Natural killer cell (primary cell): ENCODE data around the gene THY1. TPM values are rescaled to one million over a fixed set of nuclear protein-coding genes. Genes with fewer than 3 reads are reported as not detected.

ENCODE experiments used
- ATAC-seq, 3 donors: fragments of 150-1000 bp in 2 of 3; fragments of 200-7000 bp in 1 of 3; cut with Tn5 transposase; 1 replicate in 1 of 3; 2 replicates in 2 of 3; pipeline ENCODE4 v1.10.0; 2021; ENCODE audit warnings: mild to moderate bottlenecking in 2 of 3, moderate library complexity in 2 of 3
- DNase-seq, 2 donors: peaks; one replicate each; pipeline versions ENCODE4 v3.0.0 to v3.0.0-alpha.2; 2013 to 2021; ENCODE audit warnings: mixed read lengths in 1 of 2
- H3K27ac ChIP-seq: one replicate; pipeline ENCODE4 v1.5.1; 2013; ENCODE audit warnings: mild to moderate bottlenecking, low read length
- H3K27me3 ChIP-seq: one replicate; pipeline ENCODE4 v1.6.1; 2013; ENCODE audit warnings: low read length; ENCODE audit not compliant: control insufficient read depth, insufficient read depth
- H3K36me3 ChIP-seq: one replicate; pipeline ENCODE4 v1.6.1; 2013; ENCODE audit warnings: low read length; ENCODE audit not compliant: control insufficient read depth, insufficient read depth
- H3K4me1 ChIP-seq: one replicate; pipeline ENCODE4 v1.6.1; 2013; ENCODE audit warnings: low read length; ENCODE audit not compliant: control insufficient read depth, insufficient read depth
- H3K4me3 ChIP-seq: one replicate; pipeline ENCODE4 v1.5.1; 2013; ENCODE audit warnings: low read length
- H3K9me3 ChIP-seq: one replicate; pipeline ENCODE4 v1.6.1; 2013; ENCODE audit warnings: low read length; ENCODE audit not compliant: control insufficient read depth, insufficient read depth
- H3K27ac Mint-ChIP-seq, 2 donors: one replicate each; pipeline ENCODE4 v1.8.0; 2022; ENCODE audit warnings: mild to moderate bottlenecking in 2 of 2, mixed read lengths in 2 of 2, moderate library complexity in 1 of 2
- H3K27me3 Mint-ChIP-seq, 2 donors: one replicate each; pipeline ENCODE4 v1.8.0; 2022; ENCODE audit warnings: low read depth in 2 of 2, mixed read lengths in 2 of 2
- H3K36me3 Mint-ChIP-seq: one replicate; pipeline ENCODE4 v1.8.0; 2022; ENCODE audit warnings: mixed read lengths
- H3K4me1 Mint-ChIP-seq, 2 donors: one replicate each; pipeline ENCODE4 v1.8.0; 2022; ENCODE audit warnings: mixed read lengths in 2 of 2
- H3K4me3 Mint-ChIP-seq: one replicate; pipeline ENCODE4 v1.8.0; 2022; ENCODE audit warnings: mild to moderate bottlenecking, moderate library complexity, mixed read lengths
- H3K9me3 Mint-ChIP-seq, 2 donors: one replicate each; pipeline ENCODE4 v1.8.0; 2022; ENCODE audit warnings: mixed read lengths in 2 of 2
- WGBS: methylation state at CpG from one replicate; pipeline ENCODE4 v1.1.7; 2013; ENCODE audit warnings: missing lambda C conversion rate; ENCODE audit not compliant: insufficient coverage; 5-methylcytosine and 5-hydroxymethylcytosine counted together
- intact Hi-C: fragments of 100-400 bp; cut with micrococcal nuclease; formaldehyde crosslinking; loops from one replicate; pipeline ENCODE4 v1.14.2; 2022
- total RNA-seq, 4 donors: library from RNA; stranded (reverse); fragments of 120-200 nt in 1 of 4; gene quantifications; one replicate each; pipeline versions ENCODE4 v1.2.3 to v1.2.4, GENCODE V29; 2013 to 2022
- TF ChIP-seq, protein P1 (sequence below): fragments of 200-600 bp; IDR thresholded peaks from one replicate; pipeline ENCODE4 v1.8.0; 2022; ENCODE audit warnings: antibody characterized with exemption

THY1 gene
- total RNA-seq, 3 donors from 2014 or later (not counting 1 experiment from before 2014, with no cell fraction given): not detected

DNA sequence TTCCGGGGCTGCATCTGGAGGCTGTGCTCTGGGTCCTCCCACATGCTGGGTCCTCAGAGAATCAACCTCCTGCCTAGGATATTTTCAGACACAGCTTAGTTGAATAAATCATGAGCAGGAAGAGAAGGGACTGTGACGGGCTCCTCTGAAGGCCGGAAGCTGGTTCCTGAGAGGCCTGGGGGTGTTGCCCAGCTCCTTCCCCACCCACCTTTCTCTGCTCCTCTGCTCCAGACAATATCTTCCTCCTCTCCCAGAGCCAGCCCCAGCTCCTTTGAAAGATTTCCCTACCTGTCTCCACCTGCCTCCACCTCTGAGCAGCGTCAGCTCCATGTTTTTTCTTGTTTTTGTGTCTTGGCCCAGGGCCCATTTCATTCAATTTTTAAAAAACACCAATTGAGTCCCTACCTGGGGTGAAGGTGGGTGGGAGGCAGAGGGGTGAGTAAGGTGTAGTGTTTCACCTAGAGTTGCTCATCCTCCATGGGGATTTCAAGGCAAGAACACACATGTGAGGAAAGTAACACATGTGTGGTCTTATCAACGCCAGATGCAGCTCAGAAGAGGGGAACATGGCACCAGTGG, 24.8 kb upstream of the THY1 start:
- no peak overlapping the region for H3K27ac ChIP-seq
- no peak overlapping the region for H3K27ac Mint-ChIP-seq
- H3K9me3 ChIP-seq: no peaks in the 10 kb centered on the region
- 37% methylated on average over 5 of the region's 5 CpGs for WGBS
- H3K27me3 ChIP-seq: peaks cover 7% of the 10 kb centered on the region
- H3K36me3 ChIP-seq: no peaks in the 10 kb centered on the region
- H3K4me1 Mint-ChIP-seq: no peaks in the 10 kb centered on the region
- intact Hi-C loops: no loop called here
- H3K9me3 Mint-ChIP-seq: no peaks in the 10 kb centered on the region
- DNase-seq: no peak
- peaks cover 57 to 80% of the 10 kb centered on the region in 2 donors for H3K27me3 Mint-ChIP-seq
- H3K4me3 Mint-ChIP-seq: no peak overlapping the region
- TF ChIP-seq, protein P1, sequence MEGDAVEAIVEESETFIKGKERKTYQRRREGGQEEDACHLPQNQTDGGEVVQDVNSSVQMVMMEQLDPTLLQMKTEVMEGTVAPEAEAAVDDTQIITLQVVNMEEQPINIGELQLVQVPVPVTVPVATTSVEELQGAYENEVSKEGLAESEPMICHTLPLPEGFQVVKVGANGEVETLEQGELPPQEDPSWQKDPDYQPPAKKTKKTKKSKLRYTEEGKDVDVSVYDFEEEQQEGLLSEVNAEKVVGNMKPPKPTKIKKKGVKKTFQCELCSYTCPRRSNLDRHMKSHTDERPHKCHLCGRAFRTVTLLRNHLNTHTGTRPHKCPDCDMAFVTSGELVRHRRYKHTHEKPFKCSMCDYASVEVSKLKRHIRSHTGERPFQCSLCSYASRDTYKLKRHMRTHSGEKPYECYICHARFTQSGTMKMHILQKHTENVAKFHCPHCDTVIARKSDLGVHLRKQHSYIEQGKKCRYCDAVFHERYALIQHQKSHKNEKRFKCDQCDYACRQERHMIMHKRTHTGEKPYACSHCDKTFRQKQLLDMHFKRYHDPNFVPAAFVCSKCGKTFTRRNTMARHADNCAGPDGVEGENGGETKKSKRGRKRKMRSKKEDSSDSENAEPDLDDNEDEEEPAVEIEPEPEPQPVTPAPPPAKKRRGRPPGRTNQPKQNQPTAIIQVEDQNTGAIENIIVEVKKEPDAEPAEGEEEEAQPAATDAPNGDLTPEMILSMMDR: no peak
- no peaks in the 10 kb centered on the region for H3K4me1 ChIP-seq
- no peak for ATAC-seq
- H3K36me3 Mint-ChIP-seq: no peaks in the 10 kb centered on the region
- no peak overlapping the region for H3K4me3 ChIP-seq

DNA sequence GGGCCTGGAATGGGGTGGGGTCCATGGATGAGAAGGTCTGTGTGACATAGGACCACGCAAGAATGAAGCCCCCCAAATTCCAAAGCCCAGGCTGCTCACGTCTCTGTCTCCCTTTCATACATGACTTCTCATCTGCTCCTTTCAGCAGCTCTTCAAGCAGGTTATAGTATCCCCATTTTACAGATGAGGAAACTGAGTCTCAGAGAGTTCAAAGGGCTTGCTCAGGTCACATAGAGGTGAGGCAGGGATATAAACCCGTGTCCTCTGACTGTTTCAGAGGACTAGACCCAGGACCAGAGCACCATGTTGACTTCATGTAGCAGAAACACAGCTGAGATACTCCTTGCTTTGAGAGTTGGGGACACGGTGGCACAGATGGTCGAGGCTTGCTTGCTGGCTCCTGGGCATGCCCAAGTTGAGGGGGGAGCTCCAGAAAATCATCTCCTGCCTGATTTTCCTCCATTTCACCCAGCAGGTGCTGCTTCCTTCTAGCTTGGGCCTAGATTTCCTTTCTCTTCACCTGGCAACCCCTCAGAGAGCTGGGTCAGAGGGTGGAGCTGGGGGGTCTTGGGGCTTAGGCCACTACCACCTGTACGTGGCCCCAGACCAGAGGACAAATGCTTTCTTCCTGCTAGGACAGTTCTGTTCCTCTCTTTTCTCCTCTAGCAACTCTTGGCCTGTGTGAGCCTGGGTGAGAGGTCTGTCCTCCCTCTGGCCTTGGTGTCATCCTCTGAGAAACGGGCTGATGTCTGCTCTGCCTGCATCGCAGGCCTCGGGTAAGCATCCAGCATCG, 24.1 kb upstream of the THY1 start:
- 58% methylated on average over 10 of the region's 10 CpGs for WGBS
- Histone ChIP-seq H3K36me3 (no peaks in the 10 kb centered on the region), H3K27me3 (peaks cover 10% of the 10 kb centered on the region), H3K27ac (no peak overlapping the region), H3K4me3 (no peak overlapping the region), H3K4me1 (no peaks in the 10 kb centered on the region), H3K9me3 (no peaks in the 10 kb centered on the region)
- intact Hi-C loops: no loop called here
- Mint-ChIP-seq H3K27ac (no peak overlapping the region), H3K4me3 (no peak overlapping the region), H3K9me3 (no peaks in the 10 kb centered on the region), H3K36me3 (no peaks in the 10 kb centered on the region), H3K4me1 (no peaks in the 10 kb centered on the region), H3K27me3 (peaks cover 58 to 80% of the 10 kb centered on the region in 2 donors)
- DNase-seq: no peak
- peak in 1 of 3 donors; percentile 30 for ATAC-seq
- TF ChIP-seq, protein P1: no peak

DNA sequence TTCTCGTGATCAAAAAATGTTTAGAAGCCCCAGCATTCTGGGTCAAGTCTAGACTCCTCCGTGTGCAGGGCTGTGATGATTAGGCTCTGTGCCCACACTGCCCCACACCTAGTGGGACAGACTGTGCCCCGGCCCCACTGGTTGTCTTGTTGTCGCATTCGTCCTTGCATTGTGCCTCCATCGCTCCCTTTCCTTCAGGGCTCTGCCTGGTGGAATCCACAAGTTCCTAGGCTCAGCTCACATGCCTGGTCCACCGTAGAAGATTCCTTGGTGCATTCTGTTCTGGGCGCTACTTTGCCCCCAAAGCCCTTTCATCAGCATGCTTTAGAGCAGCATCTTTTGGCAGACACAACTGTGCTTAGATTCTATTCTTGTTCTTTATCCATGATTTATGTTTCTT, 23.5 kb upstream of the THY1 start:
- intact Hi-C loops: no loop called here
- no peak overlapping the region for H3K27ac ChIP-seq
- H3K4me1 ChIP-seq: peaks cover 5% of the 10 kb centered on the region
- Mint-ChIP-seq H3K36me3 (no peaks in the 10 kb centered on the region), H3K27me3 (peaks cover 54 to 80% of the 10 kb centered on the region in 2 donors), H3K4me3 (no peak overlapping the region), H3K27ac (no peak overlapping the region), H3K4me1 (peaks cover 1 to 4% of the 10 kb centered on the region in 2 donors), H3K9me3 (no peaks in the 10 kb centered on the region)
- H3K36me3 ChIP-seq: no peaks in the 10 kb centered on the region
- TF ChIP-seq, protein P1: no peak
- no peaks in the 10 kb centered on the region for H3K9me3 ChIP-seq
- ATAC-seq (no peak), DNase-seq (no peak)
- WGBS: 92% methylated on average over 8 of the region's 8 CpGs
- H3K27me3 ChIP-seq: peaks cover 10% of the 10 kb centered on the region
- H3K4me3 ChIP-seq: no peak overlapping the region
